Fibroblast of pulmonary artery (primary cell): ENCODE data around the gene GATA5.
"Not testable (repeated sequence)": the region's sequence is repeated elsewhere in the genome, so short reads cannot be mapped to it uniquely, and the experiment has no call there.

ENCODE experiments used
- DNase-seq: peaks from one replicate; pipeline ENCODE4 v3.0.0-alpha.2; 2010; ENCODE audit warnings: low read depth
- H3K4me3 ChIP-seq: replicated peaks from 2 replicates; pipeline ENCODE4 v1.5.1; 2011; ENCODE audit warnings: low read depth, mild to moderate bottlenecking, control low read depth, low read length, moderate library complexity
- TF ChIP-seq, protein P1 (sequence below): IDR thresholded peaks from 2 replicates; pipeline ENCODE4 v1.5.1; 2011; ENCODE audit warnings: mild to moderate bottlenecking, control low read depth, low read length, inconsistent platforms; ENCODE audit errors: missing control alignments

GATA5 gene

GRCh38 chr20:62494537-62494936 is 18.7 kb upstream of the GATA5 start:
- DNase-seq = no peak
- no peak overlapping the region for H3K4me3 ChIP-seq
- TF ChIP-seq, protein P1, sequence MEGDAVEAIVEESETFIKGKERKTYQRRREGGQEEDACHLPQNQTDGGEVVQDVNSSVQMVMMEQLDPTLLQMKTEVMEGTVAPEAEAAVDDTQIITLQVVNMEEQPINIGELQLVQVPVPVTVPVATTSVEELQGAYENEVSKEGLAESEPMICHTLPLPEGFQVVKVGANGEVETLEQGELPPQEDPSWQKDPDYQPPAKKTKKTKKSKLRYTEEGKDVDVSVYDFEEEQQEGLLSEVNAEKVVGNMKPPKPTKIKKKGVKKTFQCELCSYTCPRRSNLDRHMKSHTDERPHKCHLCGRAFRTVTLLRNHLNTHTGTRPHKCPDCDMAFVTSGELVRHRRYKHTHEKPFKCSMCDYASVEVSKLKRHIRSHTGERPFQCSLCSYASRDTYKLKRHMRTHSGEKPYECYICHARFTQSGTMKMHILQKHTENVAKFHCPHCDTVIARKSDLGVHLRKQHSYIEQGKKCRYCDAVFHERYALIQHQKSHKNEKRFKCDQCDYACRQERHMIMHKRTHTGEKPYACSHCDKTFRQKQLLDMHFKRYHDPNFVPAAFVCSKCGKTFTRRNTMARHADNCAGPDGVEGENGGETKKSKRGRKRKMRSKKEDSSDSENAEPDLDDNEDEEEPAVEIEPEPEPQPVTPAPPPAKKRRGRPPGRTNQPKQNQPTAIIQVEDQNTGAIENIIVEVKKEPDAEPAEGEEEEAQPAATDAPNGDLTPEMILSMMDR = no peak

DNA sequence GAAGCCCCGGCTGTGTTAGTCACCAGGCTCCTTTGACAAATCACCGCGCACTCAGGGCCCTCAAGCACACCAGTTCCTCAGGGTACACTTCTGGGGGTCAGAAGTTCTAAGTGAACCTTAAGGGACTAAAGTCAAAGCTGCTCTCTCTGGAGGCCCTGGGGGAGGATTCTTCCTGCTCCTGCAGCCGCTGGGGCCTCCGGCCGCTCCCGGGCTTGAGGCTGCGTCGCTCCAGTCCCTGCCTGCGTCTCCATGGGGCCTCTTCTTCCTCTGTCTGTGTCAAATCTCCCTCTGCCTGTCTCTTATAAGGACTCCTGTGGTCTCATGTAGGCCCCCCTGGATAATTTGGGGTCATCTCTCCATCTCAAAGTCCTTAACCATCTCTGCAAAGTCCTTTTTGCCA is 18.1 kb upstream of the GATA5 start:
- DNase-seq = no peak
- no peak overlapping the region for H3K4me3 ChIP-seq
- TF ChIP-seq, protein P1 = no peak

DNA sequence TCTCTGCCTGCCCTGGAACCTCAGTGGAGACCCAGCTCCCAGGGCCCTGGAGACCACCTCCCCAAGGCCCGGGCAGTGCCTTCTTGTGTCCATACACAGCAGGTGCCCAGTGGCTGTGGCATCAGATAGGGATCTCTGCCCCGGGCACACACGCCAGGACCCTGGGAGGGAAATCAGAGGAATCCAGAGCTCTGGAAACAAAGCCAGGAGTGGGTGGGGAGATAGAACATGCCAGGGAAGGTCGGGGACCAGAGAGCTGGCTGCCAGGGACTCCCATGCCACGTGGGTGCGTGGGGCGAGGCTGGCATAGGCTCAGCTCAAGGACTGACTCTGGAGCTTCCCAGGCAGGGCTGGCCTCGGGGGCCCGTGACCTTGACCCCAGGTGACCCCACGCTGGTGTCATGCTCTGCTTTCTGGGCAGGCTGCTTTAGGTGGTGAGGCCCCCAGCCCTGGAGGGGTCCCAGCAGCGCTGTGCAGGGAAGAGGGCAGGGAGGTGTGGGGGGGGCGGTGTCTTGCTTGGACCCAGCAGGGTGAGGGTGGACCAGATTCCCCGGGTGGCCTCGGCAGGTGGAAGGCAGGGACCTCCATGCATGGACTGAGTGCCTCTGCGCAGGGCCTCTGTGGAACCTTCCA is 17.6 kb upstream of the GATA5 start:
- H3K4me3 ChIP-seq = no peak overlapping the region
- no peak for DNase-seq
- TF ChIP-seq, protein P1 = no peak

DNA sequence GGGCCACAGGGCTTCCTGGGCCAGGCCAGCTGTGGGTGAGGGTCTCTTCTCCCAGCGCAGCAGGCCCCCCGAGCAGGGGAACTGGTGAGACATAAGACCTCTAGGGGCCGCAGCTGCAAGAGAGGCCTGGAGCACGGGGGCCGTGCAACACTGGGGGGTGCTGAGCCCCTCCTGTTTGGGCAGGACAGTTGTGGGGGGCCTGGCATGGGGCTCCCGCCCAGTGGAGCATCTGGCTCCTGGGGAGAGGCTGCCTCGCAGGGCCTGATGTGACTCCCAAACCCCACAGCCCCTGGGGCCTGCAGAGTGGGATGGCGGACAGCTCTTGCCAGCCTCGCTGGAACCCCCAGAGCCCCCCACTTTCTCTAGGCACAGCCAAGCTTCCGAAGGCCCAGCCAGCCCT is 16.9 kb upstream of the GATA5 start:
- TF ChIP-seq, protein P1 = no peak
- no peak for DNase-seq
- no peak overlapping the region for H3K4me3 ChIP-seq

DNA sequence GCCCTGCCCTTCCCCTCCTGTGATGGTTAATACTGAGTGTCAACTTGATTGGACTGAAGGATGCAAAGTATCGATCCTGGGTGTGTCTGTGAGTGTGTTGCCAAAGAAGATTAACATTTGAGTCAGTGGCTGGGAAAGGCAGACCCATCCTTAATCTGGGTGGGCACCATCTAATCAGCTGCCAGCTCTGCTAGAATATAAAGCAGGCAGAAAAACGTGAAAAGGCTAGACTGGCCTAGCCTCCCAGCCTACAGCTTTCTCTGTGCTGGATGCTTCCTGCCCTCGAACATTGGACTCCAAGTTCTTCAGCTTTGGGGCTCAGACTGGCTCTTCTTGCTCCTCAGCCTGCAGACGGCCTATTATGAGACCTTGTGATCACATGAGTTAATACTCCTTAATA is 15.0 kb upstream of the GATA5 start:
- DNase-seq, H3K4me3 ChIP-seq: not testable (repeated sequence)

GRCh38 chr20:62489932-62490263 is 14.1 kb upstream of the GATA5 start:
- no peak for DNase-seq
- TF ChIP-seq, protein P1 = no peak
- H3K4me3 ChIP-seq = no peak overlapping the region

- no peak for DNase-seq
Observed at GRCh38 chr20:62489186-62489931, 13.6 kb upstream of the GATA5 start.

More at GRCh38 chr20:62489186-62489931, 13.6 kb upstream of the GATA5 start:
- TF ChIP-seq, protein P1 = no peak
- H3K4me3 ChIP-seq = no peak overlapping the region
